GM12865 (cell line): ENCODE results near the gene BCKDHA.
"Not testable (repeated sequence)": the region's sequence is repeated elsewhere in the genome, so short reads cannot be mapped to it uniquely, and the experiment has no call there.

Experiments
- DNase-seq: peaks from one replicate; pipeline ENCODE4 v3.0.0; 2010; ENCODE audit warnings: low read depth
- H3K4me3 ChIP-seq: 2 replicates; pipeline ENCODE4 v1.5.1; 2011; ENCODE audit warnings: mild to moderate bottlenecking, low read depth, low read length, control low read depth
- CTCF ChIP-seq: IDR thresholded peaks from 2 replicates; pipeline ENCODE4 v1.5.1; 2011; ENCODE audit warnings: low read length, control low read depth, low read depth, inconsistent platforms; ENCODE audit not compliant: insufficient read depth; ENCODE audit errors: missing control alignments

BCKDHA gene

GRCh38 chr19:41431426-41432386 is 34.1 kb downstream of the BCKDHA start:
- peak; percentile 30 for DNase-seq
- peak; percentile 26 for TF ChIP-seq CTCF
- no peak overlapping the region for H3K4me3 ChIP-seq

GRCh38 chr19:41433171-41433570 is 35.6 kb downstream of the BCKDHA start:
- TF ChIP-seq CTCF: no peak
- H3K4me3 ChIP-seq: no peak overlapping the region
- no peak for DNase-seq

- DNase-seq: no peak
- TF ChIP-seq CTCF: no peak
- H3K4me3 ChIP-seq: no peak overlapping the region
Observed at GRCh38 chr19:41434450-41434849, 36.8 kb downstream of the BCKDHA start.

GRCh38 chr19:41435376-41435775 is 37.8 kb downstream of the BCKDHA start:
- H3K4me3 ChIP-seq, DNase-seq: not testable (repeated sequence)

- no peak overlapping the region for H3K4me3 ChIP-seq
- TF ChIP-seq CTCF: no peak
- DNase-seq: no peak
Observed at GRCh38 chr19:41435936-41436673, 38.5 kb downstream of the BCKDHA start.

GRCh38 chr19:41436674-41436951 is 39.0 kb downstream of the BCKDHA start:
- no peak for DNase-seq
- TF ChIP-seq CTCF: no peak
- no peak overlapping the region for H3K4me3 ChIP-seq

- no peak overlapping the region for H3K4me3 ChIP-seq
- no peak for TF ChIP-seq CTCF
- no peak for DNase-seq
Observed at GRCh38 chr19:41437944-41438574, 40.4 kb downstream of the BCKDHA start.
